Spleen (tissue), 11 donors: ENCODE results near the gene PRPSAP1. TPM values are rescaled to one million over a fixed set of nuclear protein-coding genes. Genes with fewer than 3 reads are reported as not detected.
"Not testable (repeated sequence)": the region's sequence is repeated elsewhere in the genome, so short reads cannot be mapped to it uniquely, and the experiment has no call there.

Experiments
- DNase-seq: peaks from one replicate; pipeline ENCODE4 v3.0.0-alpha.2; 2020
- H3K27ac ChIP-seq, 8 donors: fragments of 200-600 bp; sonication (generic) in 7 of 8; 1 replicate in 4 of 8; 2 replicates in 4 of 8; pipeline versions ENCODE4 v1.5.0 to v1.8.0; 2016 to 2021; ENCODE audit warnings: inconsistent platforms in 4 of 8, mild to moderate bottlenecking in 4 of 8, moderate library complexity in 1 of 8
- H3K27me3 ChIP-seq, 7 donors: fragments of 200-600 bp; sonication (generic) in 6 of 7; replicated peaks in 1 of 7; 1 replicate in 4 of 7; 2 replicates in 3 of 7; pipeline versions ENCODE4 v1.5.0 to v1.8.0; 2016 to 2021; ENCODE audit warnings: inconsistent platforms in 3 of 7, mild to moderate bottlenecking in 1 of 7
- H3K36me3 ChIP-seq, 6 donors: fragments of 200-600 bp; sonication (generic) in 5 of 6; 1 replicate in 4 of 6; 2 replicates in 2 of 6; pipeline versions ENCODE4 v1.5.0 to v1.8.0; 2016 to 2021; ENCODE audit warnings: inconsistent platforms in 2 of 6
- H3K4me1 ChIP-seq, 6 donors: fragments of 200-600 bp; sonication (generic) in 5 of 6; 1 replicate in 3 of 6; 2 replicates in 3 of 6; pipeline versions ENCODE4 v1.5.0 to v1.8.0; 2016 to 2021; ENCODE audit warnings: inconsistent platforms in 3 of 6
- H3K4me3 ChIP-seq, 8 donors: fragments of 200-600 bp; sonication (generic) in 7 of 8; 1 replicate in 4 of 8; 2 replicates in 4 of 8; pipeline versions ENCODE4 v1.5.0 to v1.8.0; 2016 to 2021; ENCODE audit warnings: inconsistent platforms in 4 of 8, mild to moderate bottlenecking in 4 of 8, moderate library complexity in 2 of 8
- H3K9me3 ChIP-seq, 8 donors: fragments of 200-600 bp; sonication (generic) in 7 of 8; 1 replicate in 4 of 8; 2 replicates in 4 of 8; pipeline versions ENCODE4 v1.5.0 to v1.8.0; 2016 to 2021; ENCODE audit warnings: inconsistent platforms in 4 of 8
- POLR2A ChIP-seq, 3 donors: fragments of 450-650 bp; IDR thresholded peaks; one replicate each; pipeline ENCODE4 v1.5.1; 2017; ENCODE audit warnings: antibody characterized with exemption in 3 of 3, mild to moderate bottlenecking in 1 of 3
- POLR2AphosphoS5 ChIP-seq, 3 donors: sonication (generic); formaldehyde crosslinking; IDR thresholded peaks; one replicate each; pipeline ENCODE4 v1.5.1; 2017; ENCODE audit warnings: antibody characterized with exemption in 3 of 3
- WGBS, 5 donors: extraction: QIAGEN DNeasy Blood & Tissue Kit in 3 of 5; methylation state at CpG; one replicate each; pipeline versions ENCODE4 v1.1.5 to v1.1.7; 2013 to 2018; 5-methylcytosine and 5-hydroxymethylcytosine counted together
- intact Hi-C: fragments of 100-400 bp; cut with DNase I; formaldehyde crosslinking; loops from one replicate; pipeline ENCODE4 v1.15.0; 2023; ENCODE audit warnings: low total_unique reads
- polyA plus RNA-seq, 3 donors: library from polyadenylated mRNA; stranded (reverse); fragments of 200-250 nt; gene quantifications; one replicate each; pipeline ENCODE4 v1.2.1, GENCODE V29; 2013
- total RNA-seq, 7 donors: library from RNA; depleted of rRNA in 3 of 7; stranded (reverse); fragments of >200 nt in 3 of 7; fragmentation: NEBNext Ultra II Directional in 4 of 7; extraction: Animal tissue kit (Norgen Biotek cat#: 25700) in 4 of 7; gene quantifications; one replicate each; pipeline versions ENCODE4 v1.1.0 to v1.2.1, GENCODE V29; 2016 to 2021
- TF ChIP-seq, protein P1 (sequence below), 11 experiments: fragments of 200-600 bp in 7 of 11; fragments of 450-650 bp in 4 of 11; sonication (generic) in 4 of 11; IDR thresholded peaks in 8 of 11; conservative IDR thresholded peaks in 3 of 11; 1 replicate in 7 of 11; 2 replicates in 4 of 11; pipeline versions ENCODE4 v1.4.0 to v1.8.0; 2016 to 2021; ENCODE audit warnings: antibody characterized with exemption in 11 of 11, inconsistent platforms in 4 of 11, mild to moderate bottlenecking in 1 of 11
- donor health status: healthy with polysubstance abuse.
- donor health status: DM: no; HTN: no; CAD: no; lungs with moderate emphysema.
- donor health status: DM: no; HTN: no; CAD: no.
- donor health status: Bipolar disorder and iron deficiency.
- donor health status: healthy.
- donor health status: DM: no; HTN: no; CAD: no.
- donor health status: DM: yes; HTN: yes; CAD: no.

Gene PRPSAP1
- total and polyA plus RNA-seq, 10 donors = 17.5 to 54.1 (median 35.8) TPM

DNA sequence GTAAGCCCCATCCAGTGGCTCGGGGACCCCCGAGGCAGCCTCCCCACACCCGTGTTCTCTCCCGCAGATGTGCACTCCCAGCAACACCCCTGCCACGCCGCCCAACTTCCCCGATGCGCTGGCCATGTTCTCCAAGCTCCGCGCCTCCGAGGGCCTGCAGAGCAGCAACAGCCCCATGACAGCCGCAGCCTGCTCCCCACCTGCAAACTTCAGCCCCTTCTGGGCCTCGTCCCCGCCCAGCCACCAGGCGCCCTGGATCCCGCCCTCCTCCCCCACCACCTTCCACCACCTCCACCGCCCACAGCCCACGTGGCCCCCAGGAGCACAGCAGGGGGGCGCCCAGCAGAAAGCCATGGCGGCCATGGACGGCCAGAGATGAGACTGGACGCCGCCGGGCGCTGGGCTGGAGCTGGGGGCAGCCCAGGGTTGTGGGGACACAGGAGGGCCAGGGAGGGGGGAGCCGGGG lies 83.6 kb downstream of the PRPSAP1 start:
- no peak for TF ChIP-seq POLR2A (IDR thresholded peaks at IDR 0.05)
- TF ChIP-seq POLR2AphosphoS5 (IDR thresholded peaks at IDR 0.05) = peak; percentile 28 to 79 (median 36)
- peaks cover 70 to 90% (median 85%) of the 10 kb centered on the region in 6 donors for H3K4me1 ChIP-seq
- intact Hi-C loops = no loop called here
- H3K27ac ChIP-seq = peak overlapping the region in 7 of 8 donors; percentile 89 to 99 (median 99)
- peak overlapping the region in 1 of 8 donors; percentile 99 for H3K4me3 ChIP-seq
- peak; percentile 86 for DNase-seq
- WGBS, 5 donors = 67 to 83% (median 75%) methylated on average over 20 to 26 of the region's 26 CpGs
- no peaks in the 10 kb centered on the region for H3K9me3 ChIP-seq
- H3K36me3 ChIP-seq = peaks cover 0 to 49% (median 15%) of the 10 kb centered on the region in 6 donors
- H3K27me3 ChIP-seq = no peaks in the 10 kb centered on the region

DNA sequence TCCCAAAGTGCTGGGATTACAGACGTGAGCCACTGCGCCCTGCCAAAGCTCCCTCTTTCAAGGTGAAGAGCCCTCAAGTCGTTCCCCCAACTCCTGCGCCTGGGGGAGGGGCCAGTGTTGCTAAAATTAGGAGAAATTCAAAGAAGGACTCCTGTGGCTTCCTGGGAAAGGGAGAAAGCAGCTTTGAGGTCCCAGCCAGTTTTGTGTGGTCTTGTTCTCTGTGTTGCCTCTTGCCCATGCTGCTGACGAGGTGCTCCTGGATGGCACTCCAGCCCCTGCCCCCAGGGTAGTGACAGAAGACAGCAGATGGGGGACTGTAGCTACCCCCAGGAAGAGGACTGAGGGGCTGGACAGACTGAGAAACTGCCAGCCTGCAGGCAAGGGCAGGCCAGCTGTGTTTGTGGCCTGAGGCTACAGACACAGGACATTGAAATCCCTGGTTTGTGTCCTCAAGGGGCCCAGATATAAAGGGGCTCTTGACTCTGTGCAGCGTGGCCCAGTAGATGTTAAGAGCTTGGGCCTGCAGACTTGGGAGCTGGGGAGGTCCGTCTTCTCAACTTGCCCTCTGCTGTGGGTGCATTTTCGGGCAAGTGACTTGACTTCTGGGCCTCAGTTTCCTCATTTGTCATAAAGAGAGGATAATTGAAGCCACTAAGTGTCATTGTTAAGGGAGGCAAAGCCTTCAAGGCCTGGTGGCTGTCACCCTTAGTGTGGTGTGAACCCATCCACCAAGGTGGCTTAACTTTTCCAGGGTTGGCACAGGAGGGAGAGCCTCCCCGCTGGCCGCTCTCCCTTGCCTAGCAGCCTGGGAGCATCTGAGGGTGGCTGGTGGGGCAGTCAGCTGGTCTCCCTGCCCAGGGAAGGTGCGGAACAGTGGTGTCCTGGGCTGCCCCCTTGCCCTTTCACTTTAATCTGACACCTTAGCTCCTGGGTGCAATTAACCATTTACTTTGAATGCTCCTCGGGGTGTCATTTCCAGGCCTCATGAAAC lies 84.4 kb downstream of the PRPSAP1 start:
- no peak for TF ChIP-seq POLR2A (IDR thresholded peaks at IDR 0.05)
- peak in 2 of 3 donors; percentile 6 to 70 for TF ChIP-seq POLR2AphosphoS5 (IDR thresholded peaks at IDR 0.05)
- WGBS, 5 donors = 71 to 76% (median 72%) methylated on average over 11 to 12 of the region's 12 CpGs
- Histone ChIP-seq H3K27me3 (no peaks in the 10 kb centered on the region), H3K4me3 (peak overlapping the region in 4 of 8 donors; percentile 93 to 99 (median 96)), H3K27ac (peak overlapping the region; percentile 87 to 99 (median 98)), H3K4me1 (peaks cover 73 to 87% (median 84%) of the 10 kb centered on the region in 6 donors), H3K9me3 (no peaks in the 10 kb centered on the region), H3K36me3 (peaks cover 0 to 49% (median 15%) of the 10 kb centered on the region in 6 donors)
- intact Hi-C loops = no loop called here
- DNase-seq = no peak

DNA sequence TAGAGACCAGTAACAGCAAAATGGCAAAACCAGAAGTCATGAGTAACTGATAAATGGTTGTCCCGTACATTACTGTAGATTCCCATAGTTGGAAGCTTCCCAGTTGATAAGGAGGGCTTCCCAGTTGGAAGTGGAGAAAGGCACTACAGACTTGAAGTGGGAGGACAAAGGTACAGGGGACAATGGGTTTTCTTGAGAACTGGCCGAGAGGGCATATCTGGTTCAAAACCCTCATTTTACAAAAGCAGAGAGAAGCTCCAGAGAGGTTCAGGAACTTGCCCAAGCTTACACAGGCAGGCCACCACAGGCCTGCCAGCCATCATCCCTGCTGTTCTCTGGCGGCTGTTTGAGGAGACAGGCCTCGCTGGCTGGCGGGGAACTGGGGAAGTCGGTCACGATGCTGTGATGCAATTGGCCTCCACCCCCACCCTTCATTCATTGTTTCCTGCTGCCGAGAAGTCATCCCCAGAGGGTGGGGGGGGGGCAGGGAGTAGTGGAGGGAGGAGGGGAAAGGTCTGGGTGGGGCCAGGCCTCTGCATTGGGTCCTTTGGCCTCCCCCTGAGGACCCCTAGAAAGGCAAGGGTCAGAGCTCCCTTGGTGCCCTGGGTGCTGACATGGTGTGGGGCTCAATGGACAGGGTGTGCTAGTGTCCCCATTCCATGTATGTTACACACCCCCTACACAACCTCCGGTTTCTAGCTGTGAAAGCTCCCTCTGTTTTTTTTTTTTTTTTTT lies 85.5 kb downstream of the PRPSAP1 start:
- peak; percentile 95 for DNase-seq
- Histone ChIP-seq H3K27me3 (no peaks in the 10 kb centered on the region), H3K4me1 (peaks cover 74 to 87% (median 83%) of the 10 kb centered on the region in 6 donors), H3K9me3 (no peaks in the 10 kb centered on the region), H3K27ac (peak overlapping the region; percentile 87 to 99 (median 98)), H3K36me3 (peaks cover 0 to 49% (median 15%) of the 10 kb centered on the region in 6 donors), H3K4me3 (peak overlapping the region in 7 of 8 donors; percentile 11 to 99 (median 95))
- TF ChIP-seq POLR2A (IDR thresholded peaks at IDR 0.05) (peak in 1 of 3 donors; percentile 4), POLR2AphosphoS5 (IDR thresholded peaks at IDR 0.05) (peak; percentile 91 to 94 (median 92))
- TF ChIP-seq, protein P1, sequence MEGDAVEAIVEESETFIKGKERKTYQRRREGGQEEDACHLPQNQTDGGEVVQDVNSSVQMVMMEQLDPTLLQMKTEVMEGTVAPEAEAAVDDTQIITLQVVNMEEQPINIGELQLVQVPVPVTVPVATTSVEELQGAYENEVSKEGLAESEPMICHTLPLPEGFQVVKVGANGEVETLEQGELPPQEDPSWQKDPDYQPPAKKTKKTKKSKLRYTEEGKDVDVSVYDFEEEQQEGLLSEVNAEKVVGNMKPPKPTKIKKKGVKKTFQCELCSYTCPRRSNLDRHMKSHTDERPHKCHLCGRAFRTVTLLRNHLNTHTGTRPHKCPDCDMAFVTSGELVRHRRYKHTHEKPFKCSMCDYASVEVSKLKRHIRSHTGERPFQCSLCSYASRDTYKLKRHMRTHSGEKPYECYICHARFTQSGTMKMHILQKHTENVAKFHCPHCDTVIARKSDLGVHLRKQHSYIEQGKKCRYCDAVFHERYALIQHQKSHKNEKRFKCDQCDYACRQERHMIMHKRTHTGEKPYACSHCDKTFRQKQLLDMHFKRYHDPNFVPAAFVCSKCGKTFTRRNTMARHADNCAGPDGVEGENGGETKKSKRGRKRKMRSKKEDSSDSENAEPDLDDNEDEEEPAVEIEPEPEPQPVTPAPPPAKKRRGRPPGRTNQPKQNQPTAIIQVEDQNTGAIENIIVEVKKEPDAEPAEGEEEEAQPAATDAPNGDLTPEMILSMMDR (IDR thresholded peaks at IDR 0.05 in 8 of 11, conservative IDR thresholded peaks at IDR 0.05 in 3 of 11) = peak in 1 of 11 experiments; percentile 15
- intact Hi-C loops = no loop called here
- WGBS, 5 donors = 10 to 25% (median 16%) methylated on average over 3 to 9 of the region's 9 CpGs

DNA sequence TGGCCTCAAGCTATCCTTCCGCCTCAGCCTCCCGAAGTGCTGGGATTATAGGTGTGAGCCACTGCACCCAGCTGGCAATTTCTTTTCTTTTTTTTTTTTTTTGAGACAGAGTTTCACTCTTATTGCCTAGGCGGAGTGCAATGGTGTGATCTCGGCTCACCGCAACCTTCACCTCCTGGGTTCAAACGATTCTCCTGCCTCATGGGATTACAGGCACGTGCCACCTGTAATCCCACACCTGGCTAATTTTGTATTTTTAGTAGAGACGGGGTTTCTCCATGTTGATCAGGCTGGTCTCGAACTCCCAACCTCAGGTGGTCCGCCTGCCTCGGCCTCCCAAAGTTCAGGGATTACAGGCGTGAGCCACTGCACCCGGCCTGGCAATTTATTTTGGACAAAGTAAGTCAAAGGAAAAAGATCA lies 86.1 kb downstream of the PRPSAP1 start:
- Histone ChIP-seq H3K4me3 (peak overlapping the region in 7 of 8 donors; percentile 92 to 99 (median 95)), H3K27ac (peak overlapping the region; percentile 87 to 99 (median 98)), H3K36me3 (peaks cover 0 to 49% (median 15%) of the 10 kb centered on the region in 6 donors), H3K4me1 (peaks cover 73 to 87% (median 83%) of the 10 kb centered on the region in 6 donors)
- H3K27me3 ChIP-seq, H3K9me3 ChIP-seq, DNase-seq, intact Hi-C loops: not testable (repeated sequence)
- WGBS, 5 donors = 59 to 71% (median 63%) methylated on average over 13 of the region's 13 CpGs

DNA sequence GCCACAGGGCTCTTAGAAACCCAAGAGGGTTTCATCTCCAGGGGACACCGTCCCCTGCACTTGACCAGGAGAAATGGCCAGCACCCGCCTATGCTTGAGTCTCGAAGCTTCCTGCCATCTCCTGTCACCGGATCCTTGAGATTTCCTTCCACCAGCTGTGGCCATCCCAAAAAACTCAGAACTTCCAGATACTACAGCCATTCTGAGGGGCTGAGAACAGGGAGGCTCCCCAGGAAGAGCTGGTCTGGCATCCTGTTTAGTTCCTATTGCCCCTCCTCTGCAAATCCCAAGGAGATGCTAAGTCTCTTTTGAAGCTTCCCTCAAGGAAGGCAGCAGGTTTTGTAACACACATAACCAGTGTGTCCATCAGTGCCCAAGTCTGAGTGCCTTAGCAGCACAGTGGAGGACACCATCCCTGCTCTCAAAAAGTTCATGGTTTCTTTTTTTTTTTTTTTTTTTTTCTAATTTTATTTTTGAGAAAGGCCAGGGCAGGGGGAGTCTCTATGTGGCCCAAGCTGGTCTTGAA lies 86.6 kb downstream of the PRPSAP1 start:
- intact Hi-C loops = no loop called here
- no peaks in the 10 kb centered on the region for H3K9me3 ChIP-seq
- no peak for DNase-seq
- H3K27ac ChIP-seq = peak overlapping the region; percentile 87 to 99 (median 98)
- H3K36me3 ChIP-seq = peaks cover 0 to 49% (median 15%) of the 10 kb centered on the region in 6 donors
- 43 to 68% (median 49%) methylated on average over 4 of the region's 4 CpGs for WGBS, 5 donors
- no peak for TF ChIP-seq POLR2AphosphoS5 (IDR thresholded peaks at IDR 0.05)
- TF ChIP-seq, protein P1 (IDR thresholded peaks at IDR 0.05 in 8 of 11, conservative IDR thresholded peaks at IDR 0.05 in 3 of 11) = no peak
- TF ChIP-seq POLR2A (IDR thresholded peaks at IDR 0.05) = no peak
- H3K4me3 ChIP-seq = peak overlapping the region; percentile 92 to 99 (median 94)
- H3K27me3 ChIP-seq = no peaks in the 10 kb centered on the region
- H3K4me1 ChIP-seq = peaks cover 70 to 87% (median 83%) of the 10 kb centered on the region in 6 donors
